A673 (cell line): ENCODE data around the gene SLX9. TPM values are rescaled to one million over a fixed set of nuclear protein-coding genes. Genes with fewer than 3 reads are reported as not detected.
"Not testable (repeated sequence)": the region's sequence is repeated elsewhere in the genome, so short reads cannot be mapped to it uniquely, and the experiment has no call there.

Experiments used
- BruUV-seq: library from RNA; stranded (reverse); fragments of 400-500 nt; replicated peaks from 2 replicates; lab custom pipeline; 2021; lab: Mats Ljungman, UMichigan
- CTCF ChIA-PET: fragments of 300-600 bp; sonication (Branson Sonifier 250); formaldehyde crosslinking; loops from one replicate; lab custom pipeline; 2022; ENCODE audit warnings: antibody characterized with exemption; lab: Charles Lee
- POLR2A ChIA-PET: fragments of 300-600 bp; sonication (Branson Sonifier 250); formaldehyde crosslinking; loops from one replicate; lab custom pipeline; 2022; ENCODE audit warnings: antibody characterized with exemption; ENCODE audit not compliant: low non-redundant PET; lab: Charles Lee
- DNase-seq: peaks from one replicate; pipeline ENCODE4 v3.0.0-alpha.2; 2015; ENCODE audit warnings: low spot score
- H3K27ac ChIP-seq: fragments of 200-600 bp; sonication (generic); 2 replicates; pipeline ENCODE4 v1.5.1; 2016; ENCODE audit warnings: mixed run types, low read depth, mild to moderate bottlenecking, mixed read lengths, antibody characterized with exemption, low read length; ENCODE audit not compliant: poor library complexity, severe bottlenecking
- H3K27me3 ChIP-seq: fragments of 200-600 bp; sonication (generic); replicated peaks from 2 replicates; pipeline ENCODE4 v1.6.1; 2017; ENCODE audit warnings: mixed run types, low read depth, mild to moderate bottlenecking, mixed read lengths, antibody characterized with exemption, low read length; ENCODE audit not compliant: insufficient read depth, poor library complexity
- H3K36me3 ChIP-seq: fragments of 200-600 bp; sonication (generic); 2 replicates; pipeline ENCODE4 v1.6.1; 2016; ENCODE audit warnings: mixed run types, mild to moderate bottlenecking, mixed read lengths, antibody characterized with exemption, low read length; ENCODE audit not compliant: insufficient read depth, poor library complexity, severe bottlenecking
- H3K4me1 ChIP-seq: fragments of 200-600 bp; sonication (generic); 2 replicates; pipeline ENCODE4 v1.6.1; 2017; ENCODE audit warnings: mixed run types, mild to moderate bottlenecking, mixed read lengths, antibody characterized with exemption, low read length; ENCODE audit not compliant: insufficient read depth, poor library complexity, severe bottlenecking
- H3K4me3 ChIP-seq: fragments of 200-600 bp; sonication (generic); 2 replicates; pipeline ENCODE4 v1.5.1; 2016; ENCODE audit warnings: low read depth, mixed run types, mild to moderate bottlenecking, mixed read lengths, low read length; ENCODE audit not compliant: poor library complexity, severe bottlenecking
- H3K9me3 ChIP-seq: fragments of 200-600 bp; sonication (generic); 2 replicates; pipeline ENCODE4 v1.6.1; 2016; ENCODE audit warnings: mixed run types, low read depth, mild to moderate bottlenecking, mixed read lengths, antibody characterized with exemption, low read length; ENCODE audit not compliant: poor library complexity, severe bottlenecking
- CTCF ChIP-seq: fragments of 300-800, 200-600 bp; sonication (generic); conservative IDR thresholded peaks from 2 replicates; pipeline ENCODE4 v1.5.1; 2017; ENCODE audit warnings: low read depth, mild to moderate bottlenecking, antibody characterized with exemption, low read length, moderate library complexity, mixed read lengths
- EZH2 ChIP-seq: fragments of 200-600 bp; sonication (generic); IDR thresholded peaks from 2 replicates; pipeline ENCODE4 v1.6.1; 2017; ENCODE audit warnings: borderline replicate concordance, low read depth, mild to moderate bottlenecking, mixed read lengths, antibody characterized with exemption, low read length; ENCODE audit not compliant: poor library complexity, severe bottlenecking
- intact Hi-C: fragments of 100-400 bp; cut with micrococcal nuclease; formaldehyde crosslinking; loops from one replicate; pipeline ENCODE4 v1.10.0; 2022; ENCODE audit not compliant: unreplicated experiment
- total RNA-seq: library from RNA; stranded (reverse); gene quantifications from 2 replicates; pipeline ENCODE4 v1.2.3, GENCODE V29; 2021

Gene SLX9
- total RNA-seq, 1 experiment from 2014 or later, result 114 TPM

- CTCF ChIA-PET, result no interaction called here
- no TSS peak for BruUV-seq
These were observed 27.7 kb upstream of the SLX9 start for GRCh38 chr21:44912158-44912473.

GRCh38 chr21:44912506-44913412 lies 27.1 kb upstream of the SLX9 start:
- H3K36me3 ChIP-seq, H3K4me3 ChIP-seq, H3K9me3 ChIP-seq, POLR2A ChIA-PET, BruUV-seq, H3K27me3 ChIP-seq, CTCF ChIA-PET, intact Hi-C loops, DNase-seq: not testable (repeated sequence)
- Histone ChIP-seq H3K4me1 (peaks cover 38% of the 10 kb centered on the region), H3K27ac (peak overlapping the region; percentile 68)

More at GRCh38 chr21:44912158-44912473, 27.7 kb upstream of the SLX9 start:
- TF ChIP-seq CTCF (no peak), EZH2 (no peak)
- Histone ChIP-seq H3K27me3 (no peaks in the 10 kb centered on the region), H3K4me1 (peaks cover 38% of the 10 kb centered on the region), H3K36me3 (no peaks in the 10 kb centered on the region), H3K27ac (peak overlapping the region; percentile 68), H3K9me3 (no peaks in the 10 kb centered on the region), H3K4me3 (no peak overlapping the region)
- intact Hi-C loops, result no loop called here
- DNase-seq, result no peak
- POLR2A ChIA-PET, result no interaction called here

- intact Hi-C loops, result no loop called here
- TF ChIP-seq CTCF (no peak), EZH2 (no peak)
These were observed 26.2 kb upstream of the SLX9 start for GRCh38 chr21:44913425-44914175.

More at GRCh38 chr21:44913425-44914175, 26.2 kb upstream of the SLX9 start:
- H3K27me3 ChIP-seq, result no peaks in the 10 kb centered on the region
- ChIA-PET CTCF (no interaction called here), POLR2A (interaction anchor here (0.6 kb wide), 1 partner anchor 15 kb away, joined by 4 read pairs; no protein-coding TSS in a partner anchor)
- H3K4me1 ChIP-seq, result peaks cover 34% of the 10 kb centered on the region
- H3K4me3 ChIP-seq, result no peak overlapping the region
- no peaks in the 10 kb centered on the region for H3K9me3 ChIP-seq
- BruUV-seq, result no TSS peak
- no peaks in the 10 kb centered on the region for H3K36me3 ChIP-seq
- no peak for DNase-seq
- H3K27ac ChIP-seq, result peak overlapping the region; percentile 65
